Activated CD4-positive, alpha-beta memory T cell treated with anti-CD3 and anti-CD28 coated beads, Interleukin-2, amount 10 ng/mL, durations not matched to agents 7 days and 5 days (primary cell): ENCODE data around the gene SNUPN. TPM values are rescaled to one million over a fixed set of nuclear protein-coding genes. Genes with fewer than 3 reads are reported as not detected.

Experiments used
- CTCF ChIA-PET: fragments of 350-600 bp; sonication (Branson Sonifier 250); formaldehyde crosslinking; loops from one replicate; lab custom pipeline; 2021; ENCODE audit warnings: antibody characterized with exemption, inconsistent platforms; lab: Charles Lee
- POLR2A ChIA-PET: fragments of 350-600 bp; sonication (Branson Sonifier 250); formaldehyde crosslinking; loops from one replicate; lab custom pipeline; 2021; ENCODE audit warnings: antibody characterized with exemption; lab: Charles Lee
- DNase-seq: peaks from one replicate; pipeline ENCODE4 v3.0.0-alpha.2; 2020
- H3K27ac Mint-ChIP-seq: one replicate; pipeline ENCODE4 v1.8.0; 2021; ENCODE audit warnings: mild to moderate bottlenecking, mixed read lengths
- H3K27me3 Mint-ChIP-seq: one replicate; pipeline ENCODE4 v1.8.0; 2021; ENCODE audit warnings: mixed read lengths
- H3K36me3 Mint-ChIP-seq: one replicate; pipeline ENCODE4 v1.8.0; 2021; ENCODE audit warnings: low read depth, mixed read lengths
- H3K4me1 Mint-ChIP-seq: one replicate; pipeline ENCODE4 v1.8.0; 2021; ENCODE audit warnings: mixed read lengths
- H3K4me3 Mint-ChIP-seq: one replicate; pipeline ENCODE4 v1.8.0; 2021; ENCODE audit warnings: mild to moderate bottlenecking, mixed read lengths
- H3K9me3 Mint-ChIP-seq: one replicate; pipeline ENCODE4 v1.8.0; 2021; ENCODE audit warnings: mixed read lengths
- total RNA-seq, 2 experiments: library from RNA; stranded (reverse); gene quantifications; one replicate each; pipeline ENCODE4 v1.2.3, GENCODE V29; 2021

SNUPN gene
- total RNA-seq, 2 experiments from 2014 or later: 29.6 to 30.9 TPM

DNA sequence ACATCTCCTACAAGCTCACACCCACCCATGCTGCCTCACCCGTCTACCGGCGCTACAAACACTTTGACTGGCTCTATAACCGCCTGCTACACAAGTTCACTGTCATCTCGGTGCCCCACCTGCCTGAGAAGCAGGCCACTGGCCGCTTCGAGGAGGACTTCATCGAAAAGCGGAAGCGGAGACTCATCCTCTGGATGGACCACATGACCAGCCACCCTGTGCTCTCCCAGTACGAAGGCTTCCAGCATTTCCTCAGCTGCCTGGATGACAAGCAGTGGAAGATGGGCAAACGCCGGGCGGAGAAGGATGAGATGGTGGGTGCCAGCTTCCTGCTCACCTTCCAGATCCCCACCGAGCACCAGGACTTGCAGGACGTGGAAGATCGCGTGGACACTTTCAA lies 24.3 kb upstream of the SNUPN start:
- H3K4me3 Mint-ChIP-seq: no peak overlapping the region
- H3K27me3 Mint-ChIP-seq: peaks cover 10% of the 10 kb centered on the region
- POLR2A ChIA-PET: interaction anchor here (1.7 kb wide), 1 partner anchor 10 kb away, joined by 6 read pairs; the partner anchor contains the start of gene IMP3
- CTCF ChIA-PET: no interaction called here
- H3K9me3 Mint-ChIP-seq: no peaks in the 10 kb centered on the region
- no peak for DNase-seq
- peaks cover 29% of the 10 kb centered on the region for H3K4me1 Mint-ChIP-seq
- no peaks in the 10 kb centered on the region for H3K36me3 Mint-ChIP-seq
- H3K27ac Mint-ChIP-seq: no peak overlapping the region

- Mint-ChIP-seq H3K36me3 (no peaks in the 10 kb centered on the region), H3K27me3 (peaks cover 10% of the 10 kb centered on the region), H3K27ac (no peak overlapping the region), H3K9me3 (no peaks in the 10 kb centered on the region), H3K4me3 (peak overlapping the region; percentile 11), H3K4me1 (peaks cover 29% of the 10 kb centered on the region)
- ChIA-PET CTCF (no interaction called here), POLR2A (interaction anchor here (1.7 kb wide), 1 partner anchor 9 kb away, joined by 6 read pairs; the partner anchor contains the start of gene IMP3)
- no peak for DNase-seq
Measured at GRCh38 chr15:75649045-75649761, 23.7 kb upstream of the SNUPN start.

- Mint-ChIP-seq H3K4me1 (peaks cover 29% of the 10 kb centered on the region), H3K36me3 (no peaks in the 10 kb centered on the region), H3K9me3 (no peaks in the 10 kb centered on the region), H3K4me3 (peak overlapping the region; percentile 75), H3K27ac (no peak overlapping the region), H3K27me3 (peaks cover 10% of the 10 kb centered on the region)
- no peak for DNase-seq
- ChIA-PET POLR2A (interaction anchor here (1.1 to 2.9 kb wide), 8 partner anchors 8 to 280 kb away, joined by 4 to 30 read pairs (median 8); partner anchors contain the start of genes IMP3, MAN2C1, PTPN9 and SIN3A), CTCF (interaction anchor here (0.7 to 1.9 kb wide), 11 partner anchors 16 to 1308 kb away, joined by 3 to 16 read pairs (median 4); partner anchors contain the start of genes MAN2C1 and PTPN9)
Measured at GRCh38 chr15:75648156-75649000, 22.9 kb upstream of the SNUPN start.

DNA sequence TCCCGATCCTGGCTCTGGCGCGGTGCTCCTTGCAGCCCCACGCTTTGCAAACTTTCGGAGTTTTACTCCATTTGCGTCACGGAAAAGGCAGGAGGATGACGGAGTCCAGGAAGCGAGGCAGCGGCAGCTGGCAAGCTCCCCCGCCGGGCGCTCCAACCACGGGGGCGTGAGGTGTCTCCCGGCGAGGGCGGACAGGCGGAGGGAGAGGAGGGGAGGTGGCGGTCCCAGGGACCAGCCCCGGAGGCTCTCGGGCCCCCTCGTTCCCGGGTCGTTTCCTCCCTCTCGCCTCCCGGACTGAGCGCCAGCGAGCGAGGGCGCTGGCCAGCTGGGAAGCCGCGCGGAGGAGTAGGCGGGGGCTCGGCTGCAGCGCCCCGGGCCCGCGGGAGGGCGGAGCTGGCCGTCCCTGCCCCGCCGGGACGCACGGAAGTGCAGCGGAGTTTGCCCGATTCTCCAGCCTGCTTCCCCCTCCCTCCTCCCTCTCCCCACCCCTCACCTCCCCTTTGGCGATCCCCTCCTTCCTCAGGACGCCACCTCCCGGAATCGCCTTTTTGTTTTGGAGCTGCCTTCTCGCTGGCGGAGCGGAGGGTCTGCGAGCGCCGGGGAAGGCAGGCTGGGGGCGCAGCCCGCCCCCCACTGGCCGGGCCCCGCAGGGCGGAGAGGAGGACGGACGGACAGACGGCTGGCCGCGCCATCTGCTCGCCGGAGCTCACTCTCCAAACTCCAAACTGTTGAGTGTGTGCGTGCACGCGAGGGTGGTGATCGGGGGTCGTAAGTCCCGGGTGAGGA lies 22.0 kb upstream of the SNUPN start, which contains the start of gene SNX33:
Gene SNX33 (plus strand): TSS at position 543 of the 786 bp plus-strand sequence. CDS start 1,191 bp downstream, outside the sequence.
- Mint-ChIP-seq H3K9me3 (no peaks in the 10 kb centered on the region), H3K27ac (no peak within 1 kb of the TSS), H3K27me3 (peaks cover 10% of the 10 kb centered on the region), H3K4me1 (peaks cover 29% of the 10 kb centered on the region), H3K36me3 (no peaks in the 10 kb centered on the region), H3K4me3 (peak within 1 kb of the TSS; percentile 79)
- CTCF ChIA-PET: interaction anchor here (0.7 to 1.9 kb wide), 19 partner anchors 9 to 1307 kb away, joined by 3 to 16 read pairs (median 4); partner anchors contain the start of genes MAN2C1, PTPN9 and SNUPN
- POLR2A ChIA-PET: interaction anchor here (0.7 to 2.9 kb wide), 11 partner anchors 9 to 279 kb away, joined by 3 to 30 read pairs (median 5); partner anchors contain the start of genes MAN2C1, PTPN9, SIN3A and SNUPN
- peak; percentile 60 for DNase-seq

DNA sequence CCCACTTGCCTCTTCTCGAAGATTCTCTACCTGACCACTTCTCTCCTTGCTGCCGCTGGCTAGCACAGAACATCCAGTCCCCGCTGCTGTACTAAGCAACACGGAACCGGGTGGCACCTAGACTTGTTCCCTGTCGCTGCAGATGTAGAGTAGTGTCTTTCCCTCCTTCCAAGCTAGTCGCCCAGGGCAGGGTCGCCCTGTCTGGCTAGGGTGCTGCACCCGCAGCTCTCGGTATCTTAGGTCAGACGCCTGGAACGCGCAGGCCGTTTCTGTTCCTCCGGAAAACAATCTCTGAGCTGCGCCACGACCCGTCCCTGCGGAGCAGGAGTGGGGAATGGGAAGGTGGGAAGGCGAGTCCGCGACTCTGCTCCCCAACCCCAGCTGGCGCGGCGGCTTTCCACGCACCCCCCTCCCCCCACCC lies 21.4 kb upstream of the SNUPN start:
- Mint-ChIP-seq H3K9me3 (no peaks in the 10 kb centered on the region), H3K4me3 (peak overlapping the region; percentile 79), H3K27ac (no peak overlapping the region), H3K4me1 (peaks cover 30% of the 10 kb centered on the region), H3K36me3 (no peaks in the 10 kb centered on the region), H3K27me3 (peaks cover 10% of the 10 kb centered on the region)
- CTCF ChIA-PET: interaction anchor here (0.8 to 1.9 kb wide), 17 partner anchors 9 to 279 kb away, joined by 3 to 16 read pairs (median 4); partner anchors contain the start of genes MAN2C1, PTPN9 and SNUPN
- POLR2A ChIA-PET: interaction anchor here (0.7 to 2.9 kb wide), 11 partner anchors 8 to 279 kb away, joined by 3 to 30 read pairs (median 5); partner anchors contain the start of genes MAN2C1, PTPN9, SIN3A and SNUPN
- DNase-seq: peak; percentile 19

DNA sequence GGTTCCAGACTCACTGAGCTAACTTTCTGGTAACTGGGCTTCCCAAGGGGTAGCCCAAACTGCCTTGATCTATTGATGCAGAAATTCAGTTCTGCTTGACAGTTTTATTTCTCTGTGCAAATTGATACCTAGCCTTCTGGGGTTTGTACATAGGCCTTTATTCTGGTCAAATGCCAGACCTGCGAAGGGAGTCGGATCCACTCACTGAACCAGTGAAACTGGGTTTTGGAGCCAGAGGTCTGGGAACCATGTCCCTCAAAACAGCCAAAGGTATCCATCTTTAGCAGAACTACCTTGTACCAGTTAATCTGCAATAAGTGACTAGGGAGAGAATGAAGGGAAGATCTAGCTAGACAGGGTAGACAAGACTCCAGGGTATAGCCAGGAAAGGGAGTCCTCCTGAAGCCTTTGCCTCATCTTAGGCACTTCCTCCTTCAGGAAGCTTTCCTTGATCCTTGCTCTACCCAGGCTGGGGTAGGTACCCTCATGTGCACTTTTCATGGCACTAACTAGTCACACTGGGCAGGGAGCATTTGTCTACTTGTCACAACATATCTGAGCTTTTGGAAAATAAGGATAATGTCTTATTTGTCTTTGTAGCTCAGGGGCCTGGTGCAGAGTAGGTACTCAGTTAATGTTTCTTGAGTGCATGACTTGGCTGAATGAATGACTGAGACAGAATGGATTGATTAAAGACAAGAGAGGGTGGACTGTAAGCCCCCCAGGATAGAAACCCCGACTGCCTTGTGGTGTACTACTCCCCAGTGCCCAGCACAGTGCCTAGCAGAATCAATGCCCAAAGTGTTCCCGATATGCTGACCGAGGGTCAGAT lies 20.8 kb upstream of the SNUPN start:
- no peak for DNase-seq
- no peak overlapping the region for H3K27ac Mint-ChIP-seq
- ChIA-PET CTCF (interaction anchor here (0.5 to 1.9 kb wide), 10 partner anchors 18 to 278 kb away, joined by 3 to 16 read pairs (median 4); partner anchors contain the start of genes MAN2C1, PTPN9 and SNUPN), POLR2A (interaction anchor here (0.7 to 2.9 kb wide), 11 partner anchors 8 to 278 kb away, joined by 3 to 30 read pairs (median 5); partner anchors contain the start of genes MAN2C1, PTPN9, SIN3A and SNUPN)
- H3K9me3 Mint-ChIP-seq: no peaks in the 10 kb centered on the region
- H3K36me3 Mint-ChIP-seq: no peaks in the 10 kb centered on the region
- peaks cover 24% of the 10 kb centered on the region for H3K4me1 Mint-ChIP-seq
- H3K4me3 Mint-ChIP-seq: peak overlapping the region; percentile 79
- peaks cover 10% of the 10 kb centered on the region for H3K27me3 Mint-ChIP-seq

DNA sequence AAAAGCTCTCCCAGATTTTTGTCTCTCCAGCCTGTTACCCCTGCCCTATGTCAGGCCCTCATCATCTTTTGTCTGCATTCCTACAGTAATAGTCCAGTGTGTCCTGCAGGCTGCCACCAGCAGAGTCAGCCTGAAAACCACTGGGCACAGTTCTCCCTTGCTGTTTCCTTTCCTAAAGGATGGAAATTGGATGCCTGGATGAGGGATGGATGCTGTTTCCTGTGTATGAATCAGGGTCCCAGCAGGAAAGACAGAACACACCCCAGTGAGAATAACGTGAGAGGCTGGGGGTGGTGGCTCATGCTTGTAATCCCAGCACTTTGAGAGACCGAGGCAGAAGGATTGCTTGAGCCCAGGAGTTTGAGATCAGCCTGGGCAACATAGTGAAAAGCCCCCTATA lies 18.9 kb upstream of the SNUPN start:
- no peak for DNase-seq
- ChIA-PET POLR2A (interaction anchor here (1.1 kb wide), 1 partner anchor 38 kb away, joined by 3 read pairs; no protein-coding TSS in a partner anchor), CTCF (interaction anchor here (1.1 kb wide), 1 partner anchor 277 kb away, joined by 4 read pairs; no protein-coding TSS in a partner anchor)
- Mint-ChIP-seq H3K36me3 (peaks cover 3% of the 10 kb centered on the region), H3K4me1 (peaks cover 19% of the 10 kb centered on the region), H3K27ac (no peak overlapping the region), H3K27me3 (peaks cover 10% of the 10 kb centered on the region), H3K9me3 (no peaks in the 10 kb centered on the region), H3K4me3 (no peak overlapping the region)

DNA sequence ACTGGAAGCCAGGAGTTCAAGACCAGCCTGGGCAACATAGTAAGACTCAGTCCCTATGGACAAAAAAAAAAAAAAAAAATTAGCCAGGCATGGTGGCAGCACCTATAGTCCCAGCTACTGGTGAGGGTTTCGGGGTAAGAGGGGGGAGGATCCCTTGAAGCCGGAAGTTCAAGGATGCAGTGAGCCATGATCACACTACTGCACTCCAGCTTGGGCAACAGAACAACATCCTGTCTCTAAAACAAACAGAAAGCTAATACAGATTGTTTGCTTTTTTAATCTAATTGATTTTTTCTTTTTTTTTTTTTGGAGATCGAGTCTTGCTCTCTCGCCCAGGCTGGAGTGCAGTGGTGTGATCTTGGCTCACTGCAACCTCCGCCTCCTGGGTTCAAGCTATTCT lies 16.1 kb upstream of the SNUPN start:
- Mint-ChIP-seq H3K36me3 (peaks cover 23% of the 10 kb centered on the region), H3K4me1 (peaks cover 34% of the 10 kb centered on the region), H3K27me3 (peaks cover 3% of the 10 kb centered on the region), H3K27ac (no peak overlapping the region), H3K9me3 (no peaks in the 10 kb centered on the region), H3K4me3 (no peak overlapping the region)
- ChIA-PET POLR2A (interaction anchor here (4.0 to 8.9 kb wide), 7 partner anchors 10 to 273 kb away, joined by 20 to 188 read pairs (median 78); partner anchors contain the start of genes MAN2C1, PTPN9, SIN3A and SNUPN), CTCF (interaction anchor here (0.8 to 6.4 kb wide), 11 partner anchors 10 to 274 kb away, joined by 3 to 56 read pairs (median 22); partner anchors contain the start of genes MAN2C1, PTPN9, SIN3A and SNUPN)
- no peak for DNase-seq

DNA sequence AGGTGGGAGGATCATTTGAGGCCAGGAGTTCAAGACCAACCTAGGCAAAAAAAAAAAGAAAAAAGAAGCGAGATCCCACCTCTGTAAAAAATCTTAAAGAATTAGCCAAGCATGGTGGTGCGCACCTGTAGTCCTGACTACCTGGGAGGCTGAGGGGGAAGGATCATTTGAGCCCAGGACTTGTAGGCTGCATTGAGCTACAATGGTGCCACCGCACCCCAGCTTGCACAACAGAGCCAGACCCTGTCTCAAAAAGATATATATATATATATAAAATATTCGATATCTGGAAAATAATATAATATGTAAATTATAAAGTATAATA lies 15.6 kb upstream of the SNUPN start:
- H3K27ac Mint-ChIP-seq: peak overlapping the region; percentile 94
- H3K4me1 Mint-ChIP-seq: peaks cover 36% of the 10 kb centered on the region
- ChIA-PET POLR2A (interaction anchor here (1.5 to 8.9 kb wide), 10 partner anchors 10 to 273 kb away, joined by 6 to 188 read pairs (median 60); partner anchors contain the start of genes MAN2C1, PTPN9, SIN3A and SNUPN), CTCF (interaction anchor here (0.8 to 6.4 kb wide), 15 partner anchors 11 to 273 kb away, joined by 3 to 56 read pairs (median 6); partner anchors contain the start of genes MAN2C1, PTPN9, SIN3A and SNUPN)
- H3K4me3 Mint-ChIP-seq: peak overlapping the region; percentile 86
- H3K9me3 Mint-ChIP-seq: no peaks in the 10 kb centered on the region
- peaks cover 23% of the 10 kb centered on the region for H3K36me3 Mint-ChIP-seq
- peak; percentile 19 for DNase-seq
- no peaks in the 10 kb centered on the region for H3K27me3 Mint-ChIP-seq

- Mint-ChIP-seq H3K4me1 (peaks cover 41% of the 10 kb centered on the region), H3K9me3 (no peaks in the 10 kb centered on the region), H3K36me3 (peaks cover 23% of the 10 kb centered on the region), H3K27me3 (no peaks in the 10 kb centered on the region), H3K27ac (peak overlapping the region; percentile 94), H3K4me3 (peak overlapping the region; percentile 86)
- CTCF ChIA-PET: interaction anchor here (0.6 to 6.4 kb wide), 21 partner anchors 10 to 869 kb away, joined by 3 to 56 read pairs (median 5); partner anchors contain the start of genes MAN2C1, PTPN9, SIN3A and SNUPN
- POLR2A ChIA-PET: interaction anchor here (0.6 to 8.9 kb wide), 33 partner anchors 9 to 617 kb away, joined by 3 to 188 read pairs (median 5); partner anchors contain the start of genes COMMD4, FBXO22, MAN2C1 and PPCDC
- peak; percentile 73 for DNase-seq
Measured at GRCh38 chr15:75640483-75641178, 15.1 kb upstream of the SNUPN start.
